PC-9 (cell line): ENCODE results near the gene COL18A1. TPM values are rescaled to one million over a fixed set of nuclear protein-coding genes. Genes with fewer than 3 reads are reported as not detected.

ENCODE experiments used
- BruUV-seq: library from RNA; stranded (reverse); fragments of 400-500 nt; replicated peaks from 2 replicates; lab custom pipeline; 2021; lab: Mats Ljungman, UMichigan
- CTCF ChIA-PET: fragments of 300-600 bp; sonication (Branson Sonifier 250); formaldehyde crosslinking; loops from one replicate; lab custom pipeline; 2022; ENCODE audit warnings: antibody characterized with exemption; lab: Charles Lee
- POLR2A ChIA-PET: fragments of 300-600 bp; sonication (Branson Sonifier 250); formaldehyde crosslinking; loops from one replicate; lab custom pipeline; 2022; ENCODE audit warnings: antibody characterized with exemption; ENCODE audit not compliant: unreplicated experiment; lab: Charles Lee
- DNase-seq, 2 experiments: peaks; one replicate each; pipeline versions ENCODE4 v3.0.0 to v3.0.0-alpha.2; 2015 to 2022; ENCODE audit warnings: mixed read lengths in 1 of 2
- H2AFZ ChIP-seq: fragments of 200-600 bp; sonication (generic); 2 replicates; pipeline ENCODE4 v1.8.1; 2017; ENCODE audit warnings: antibody characterized with exemption
- H3F3A ChIP-seq: fragments of 200-600 bp; sonication (generic); 2 replicates; pipeline ENCODE4 v1.8.1; 2017; ENCODE audit warnings: antibody characterized with exemption, mild to moderate bottlenecking, low read depth; ENCODE audit not compliant: insufficient read depth
- H3K27ac ChIP-seq: fragments of 200-600 bp; sonication (generic); 2 replicates; pipeline ENCODE4 v1.6.1; 2016; ENCODE audit warnings: mixed run types
- H3K27me3 ChIP-seq: fragments of 200-600 bp; sonication (generic); 2 replicates; pipeline ENCODE4 v1.6.1; 2016; ENCODE audit warnings: low read depth, mixed run types; ENCODE audit not compliant: insufficient read depth
- H3K36me3 ChIP-seq: fragments of 200-600 bp; sonication (generic); 2 replicates; pipeline ENCODE4 v1.6.1; 2016; ENCODE audit warnings: low read depth, mixed run types
- H3K4me1 ChIP-seq: fragments of 200-600 bp; sonication (generic); replicated peaks from 2 replicates; pipeline ENCODE4 v1.6.1; 2016; ENCODE audit warnings: mixed run types; ENCODE audit not compliant: insufficient read depth
- H3K4me2 ChIP-seq: fragments of 200-600 bp; sonication (generic); 2 replicates; pipeline ENCODE4 v1.6.1; 2017; ENCODE audit warnings: mixed run types
- H3K4me3 ChIP-seq: fragments of 200-600 bp; sonication (generic); 2 replicates; pipeline ENCODE4 v1.6.1; 2016; ENCODE audit warnings: mixed run types
- H3K79me2 ChIP-seq: fragments of 200-600 bp; sonication (generic); 2 replicates; pipeline ENCODE4 v1.6.1; 2017; ENCODE audit warnings: low read depth, mixed run types
- H3K9me2 ChIP-seq: fragments of 200-600 bp; sonication (generic); 2 replicates; pipeline ENCODE4 v1.8.1; 2017; ENCODE audit warnings: mild to moderate bottlenecking; ENCODE audit not compliant: insufficient read depth
- H3K9me3 ChIP-seq: fragments of 200-600 bp; sonication (generic); 2 replicates; pipeline ENCODE4 v1.8.1; 2016; ENCODE audit warnings: low read depth; ENCODE audit not compliant: insufficient read depth
- H4K20me1 ChIP-seq: fragments of 200-600 bp; sonication (generic); 2 replicates; pipeline ENCODE4 v1.8.1; 2017; ENCODE audit not compliant: insufficient read depth
- CTCF ChIP-seq: fragments of 200-600 bp; sonication (generic); conservative IDR thresholded peaks from 2 replicates; pipeline ENCODE4 v1.6.1; 2017; ENCODE audit warnings: mixed run types, antibody characterized with exemption, mild to moderate bottlenecking, moderate library complexity
- EZH2 ChIP-seq: fragments of 200-600 bp; sonication (generic); IDR thresholded peaks from 2 replicates; pipeline ENCODE4 v1.8.0; 2017; ENCODE audit warnings: antibody characterized with exemption, low read depth
- intact Hi-C: fragments of 100-400 bp; cut with micrococcal nuclease; formaldehyde crosslinking; loops from one replicate; pipeline ENCODE4 v1.10.0; 2022; ENCODE audit not compliant: unreplicated experiment
- total RNA-seq: library from RNA; stranded (reverse); gene quantifications from 2 replicates; pipeline ENCODE4 v1.2.3, GENCODE V29; 2021

The COL18A1 gene
- total RNA-seq, 1 experiment from 2014 or later: 82.4 TPM

GRCh38 chr21:45549626-45550463 is 144.9 kb downstream of the COL18A1 start:
- H3K27ac ChIP-seq: no peak overlapping the region
- H3K4me1 ChIP-seq: peaks cover 11% of the 10 kb centered on the region
- H4K20me1 ChIP-seq: no peaks in the 10 kb centered on the region
- POLR2A ChIA-PET: no interaction called here
- no TSS peak for BruUV-seq
- H3K4me2 ChIP-seq: no peak overlapping the region
- H3K4me3 ChIP-seq: no peak overlapping the region
- intact Hi-C loops: loop anchor here (5.0 kb wide), 1 partner anchor 38 kb away; no protein-coding TSS in a partner anchor
- no peaks in the 10 kb centered on the region for H3K27me3 ChIP-seq
- TF ChIP-seq EZH2 (no peak), CTCF (no peak)
- no peaks in the 10 kb centered on the region for H3K36me3 ChIP-seq
- no peak overlapping the region for H2AFZ ChIP-seq
- no peak for DNase-seq
- no peaks in the 10 kb centered on the region for H3K9me3 ChIP-seq
- CTCF ChIA-PET: interaction anchor here (0.5 kb wide), 1 partner anchor 600 kb away, joined by 4 read pairs; no protein-coding TSS in a partner anchor
- H3K9me2 ChIP-seq: no peaks in the 10 kb centered on the region
- no peaks in the 10 kb centered on the region for H3F3A ChIP-seq
- H3K79me2 ChIP-seq: no peaks in the 10 kb centered on the region

- ChIA-PET CTCF (interaction anchor here (0.5 kb wide), 2 partner anchors 22 to 600 kb away, joined by 3 to 4 read pairs; no protein-coding TSS in a partner anchor), POLR2A (no interaction called here)
- Histone ChIP-seq H3K4me1 (peaks cover 11% of the 10 kb centered on the region), H4K20me1 (no peaks in the 10 kb centered on the region), H3K9me3 (no peaks in the 10 kb centered on the region), H3F3A (no peaks in the 10 kb centered on the region), H3K27me3 (no peaks in the 10 kb centered on the region), H3K4me3 (no peak overlapping the region), H3K79me2 (no peaks in the 10 kb centered on the region), H3K4me2 (peak overlapping the region; percentile 34), H3K9me2 (no peaks in the 10 kb centered on the region), H2AFZ (no peak overlapping the region), H3K27ac (peak overlapping the region; percentile 57), H3K36me3 (no peaks in the 10 kb centered on the region)
- BruUV-seq: no TSS peak
- no peak for DNase-seq
- intact Hi-C loops: loop anchor here (5.0 kb wide), 1 partner anchor 38 kb away; no protein-coding TSS in a partner anchor
- no peak for TF ChIP-seq EZH2
- TF ChIP-seq CTCF: no peak
Observed at GRCh38 chr21:45550522-45551210, 145.7 kb downstream of the COL18A1 start.

- CTCF ChIA-PET: interaction anchor here (0.5 kb wide), 1 partner anchor 22 kb away, joined by 3 read pairs; no protein-coding TSS in a partner anchor
- Histone ChIP-seq H3K4me3 (no peak overlapping the region), H3K27ac (peak overlapping the region; percentile 57), H2AFZ (no peak overlapping the region), H3K9me2 (no peaks in the 10 kb centered on the region), H3K4me2 (peak overlapping the region; percentile 34), H3K9me3 (no peaks in the 10 kb centered on the region), H3K36me3 (no peaks in the 10 kb centered on the region), H4K20me1 (no peaks in the 10 kb centered on the region), H3K79me2 (no peaks in the 10 kb centered on the region), H3F3A (no peaks in the 10 kb centered on the region), H3K4me1 (peaks cover 11% of the 10 kb centered on the region), H3K27me3 (no peaks in the 10 kb centered on the region)
- POLR2A ChIA-PET: no interaction called here
- TF ChIP-seq CTCF (no peak), EZH2 (no peak)
- peak in 1 of 2 experiments; percentile 78 for DNase-seq
- no TSS peak for BruUV-seq
- intact Hi-C loops: loop anchor here (5.0 kb wide), 1 partner anchor 39 kb away; no protein-coding TSS in a partner anchor
Observed at GRCh38 chr21:45551316-45551715, 146.4 kb downstream of the COL18A1 start.
